Chondrocyte (in vitro differentiated cells): Measurements from ENCODE around the gene FKBP11. TPM values are rescaled to one million over a fixed set of nuclear protein-coding genes. Genes with fewer than 3 reads are reported as not detected.

Experiments
- DNase-seq: peaks from one replicate; pipeline ENCODE4 v3.0.0; 2021; ENCODE audit warnings: mixed read lengths, low spot score
- H3K27ac Mint-ChIP-seq: one replicate; pipeline ENCODE4 v1.8.0; 2021; ENCODE audit warnings: mild to moderate bottlenecking, moderate library complexity, mixed read lengths; ENCODE audit not compliant: unreplicated experiment
- H3K27me3 Mint-ChIP-seq: 2 replicates; pipeline ENCODE4 v1.8.0; 2021; ENCODE audit warnings: low read depth, mixed read lengths
- H3K36me3 Mint-ChIP-seq: 2 replicates; pipeline ENCODE4 v1.8.0; 2021; ENCODE audit warnings: low read depth, mixed read lengths
- H3K4me1 Mint-ChIP-seq: 2 replicates; pipeline ENCODE4 v1.8.0; 2021; ENCODE audit warnings: low read depth, mild to moderate bottlenecking, mixed read lengths
- H3K4me3 Mint-ChIP-seq: one replicate; pipeline ENCODE4 v1.8.0; 2021; ENCODE audit warnings: mild to moderate bottlenecking, moderate library complexity, mixed read lengths; ENCODE audit not compliant: unreplicated experiment
- H3K9me3 Mint-ChIP-seq: 2 replicates; pipeline ENCODE4 v1.8.0; 2021; ENCODE audit warnings: low read depth, mixed read lengths
- CTCF ChIP-seq: fragments of 200-600 bp; sonication (generic); IDR thresholded peaks from 2 replicates; pipeline ENCODE4 v1.5.0; 2021; ENCODE audit warnings: antibody characterized with exemption, mild to moderate bottlenecking, moderate library complexity
- total RNA-seq: library from RNA; stranded (reverse); gene quantifications from 3 replicates; pipeline ENCODE4 v1.2.1, GENCODE V29; 2021

Gene FKBP11
- total RNA-seq, 1 donor from 2014 or later: 23.5 TPM

GRCh38 chr12:48968467-48968866 is 43.2 kb upstream of the FKBP11 start:
- Mint-ChIP-seq H3K27ac (no peak overlapping the region), H3K27me3 (peaks cover 32% of the 10 kb centered on the region), H3K36me3 (no peaks in the 10 kb centered on the region), H3K4me3 (no peak overlapping the region), H3K9me3 (no peaks in the 10 kb centered on the region), H3K4me1 (peaks cover 19% of the 10 kb centered on the region)
- DNase-seq: no peak
- TF ChIP-seq CTCF: no peak

- H3K4me1 Mint-ChIP-seq: peaks cover 19% of the 10 kb centered on the region
- no peak for TF ChIP-seq CTCF
- peaks cover 29% of the 10 kb centered on the region for H3K27me3 Mint-ChIP-seq
- no peak overlapping the region for H3K4me3 Mint-ChIP-seq
- no peaks in the 10 kb centered on the region for H3K36me3 Mint-ChIP-seq
- H3K9me3 Mint-ChIP-seq: no peaks in the 10 kb centered on the region
- no peak for DNase-seq
- no peak overlapping the region for H3K27ac Mint-ChIP-seq
Observed at GRCh38 chr12:48967991-48968390, 42.7 kb upstream of the FKBP11 start.

GRCh38 chr12:48966177-48966895 is 41.0 kb upstream of the FKBP11 start:
- Mint-ChIP-seq H3K36me3 (no peaks in the 10 kb centered on the region), H3K27me3 (peaks cover 15% of the 10 kb centered on the region), H3K4me1 (peaks cover 14% of the 10 kb centered on the region), H3K9me3 (no peaks in the 10 kb centered on the region), H3K4me3 (no peak overlapping the region), H3K27ac (no peak overlapping the region)
- no peak for DNase-seq
- no peak for TF ChIP-seq CTCF

GRCh38 chr12:48965298-48965838 is 40.1 kb upstream of the FKBP11 start:
- peak; percentile 72 for TF ChIP-seq CTCF
- Mint-ChIP-seq H3K4me3 (no peak overlapping the region), H3K27me3 (peaks cover 13% of the 10 kb centered on the region), H3K36me3 (no peaks in the 10 kb centered on the region), H3K9me3 (no peaks in the 10 kb centered on the region), H3K4me1 (peaks cover 4% of the 10 kb centered on the region), H3K27ac (no peak overlapping the region)
- no peak for DNase-seq

GRCh38 chr12:48961801-48962200 is 36.5 kb upstream of the FKBP11 start:
- H3K4me1 Mint-ChIP-seq: peaks cover 5% of the 10 kb centered on the region
- H3K36me3 Mint-ChIP-seq: no peaks in the 10 kb centered on the region
- no peaks in the 10 kb centered on the region for H3K9me3 Mint-ChIP-seq
- H3K27ac Mint-ChIP-seq: no peak overlapping the region
- DNase-seq: peak; percentile 5
- TF ChIP-seq CTCF: no peak
- H3K27me3 Mint-ChIP-seq: peaks cover 11% of the 10 kb centered on the region
- no peak overlapping the region for H3K4me3 Mint-ChIP-seq
